Measurements from ENCODE around the gene SPINT2.

SPINT2 gene

DNA sequence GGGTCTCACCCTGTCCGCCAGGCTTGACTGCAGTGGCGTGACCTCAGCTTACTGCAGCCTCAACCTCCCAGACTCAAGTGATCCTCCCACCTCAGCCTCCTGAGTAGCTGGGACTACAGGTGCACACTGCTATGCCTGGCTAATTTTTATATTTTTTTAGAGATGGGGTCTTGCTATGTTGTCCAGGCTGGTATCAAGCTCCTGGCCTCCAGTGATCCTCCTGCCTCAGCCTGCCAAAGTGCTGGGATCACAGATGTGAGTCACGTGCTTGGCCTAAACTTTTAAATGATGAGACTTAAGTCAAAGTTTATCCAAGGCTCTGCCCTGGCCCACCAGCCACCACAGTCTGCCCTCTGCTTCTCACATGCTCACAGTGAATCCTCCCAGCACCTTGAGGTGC is 41.9 kb downstream of the SPINT2 start:
- TF ChIP-seq EZH2 (IDR thresholded peaks at IDR 0.05) (no peak), POLR2AphosphoS5 (IDR thresholded peaks at IDR 0.05; ENCODE audit: borderline replicate concordance, low read depth, low read length) (no peak), FOXP2 (optimal IDR thresholded peaks at IDR 0.05; ENCODE audit: control extremely low read depth, extremely low read length, insufficient read depth) (no peak)
- Histone ChIP-seq H3K9me3 (ENCODE audit: low read depth, low read length) (no peaks in the 10 kb centered on the region), H3K4me3 (no peak overlapping the region), H3K36me3 (ENCODE audit: insufficient read depth, low read length) (no peaks in the 10 kb centered on the region), H3K27ac (no peak overlapping the region), H3K9ac (ENCODE audit: insufficient read length) (no peak overlapping the region)
- no peak for DNase-seq (ENCODE audit: low read depth, low spot score)

DNA sequence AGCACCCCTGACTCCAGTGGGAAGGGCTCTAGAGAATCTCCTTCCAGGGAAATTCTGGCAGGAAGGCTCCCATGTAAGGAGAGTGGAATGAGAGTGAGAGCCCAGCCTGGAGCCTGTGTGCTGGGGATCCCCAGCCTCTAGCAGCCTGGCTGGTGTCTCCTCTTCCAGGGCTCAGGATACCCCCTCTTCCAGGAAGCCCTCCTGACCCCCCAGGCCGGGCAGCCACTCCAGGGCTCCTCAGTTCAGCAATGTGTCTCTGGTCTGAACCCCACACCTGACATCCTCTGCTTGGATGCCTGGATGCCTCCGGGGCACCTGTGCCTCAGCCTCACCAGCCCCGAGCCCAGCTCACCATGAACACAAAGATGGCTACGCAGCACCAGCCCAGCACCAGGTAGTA is 42.7 kb downstream of the SPINT2 start:
- Histone ChIP-seq H3K27ac (no peak overlapping the region), H3K36me3 (ENCODE audit: insufficient read depth, low read length) (no peaks in the 10 kb centered on the region), H3K4me3 (no peak overlapping the region), H3K9ac (ENCODE audit: insufficient read length) (no peak overlapping the region), H3K9me3 (ENCODE audit: low read depth, low read length) (no peaks in the 10 kb centered on the region)
- no peak for TF ChIP-seq FOXP2 (optimal IDR thresholded peaks at IDR 0.05; ENCODE audit: control extremely low read depth, extremely low read length, insufficient read depth)
- no peak for TF ChIP-seq POLR2AphosphoS5 (IDR thresholded peaks at IDR 0.05; ENCODE audit: borderline replicate concordance, low read depth, low read length)
- no peak for TF ChIP-seq EZH2 (IDR thresholded peaks at IDR 0.05)
- DNase-seq (ENCODE audit: low read depth, low spot score) = no peak

DNA sequence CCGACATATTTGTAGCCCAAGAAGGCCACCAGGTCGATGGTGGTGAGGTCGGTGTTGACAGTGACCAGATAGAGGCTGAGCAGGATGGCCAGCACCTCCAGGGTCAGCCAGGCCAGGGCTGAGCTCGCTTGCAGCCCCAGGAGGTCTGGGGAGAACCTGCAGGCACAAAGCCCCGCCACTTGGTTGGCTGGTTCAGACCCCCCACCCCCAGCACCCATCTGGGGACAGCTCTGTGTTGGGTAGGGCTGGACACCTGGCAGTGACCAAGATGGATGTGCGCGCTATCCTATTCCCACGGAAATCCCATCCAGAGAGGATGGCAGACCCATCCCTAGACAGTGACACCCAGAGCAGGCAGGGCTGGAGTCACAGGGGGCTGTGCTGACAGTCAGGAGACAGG is 43.2 kb downstream of the SPINT2 start:
- Histone ChIP-seq H3K36me3 (ENCODE audit: insufficient read depth, low read length) (no peaks in the 10 kb centered on the region), H3K4me3 (no peak overlapping the region), H3K9me3 (ENCODE audit: low read depth, low read length) (no peaks in the 10 kb centered on the region), H3K27ac (no peak overlapping the region), H3K9ac (ENCODE audit: insufficient read length) (no peak overlapping the region)
- no peak for DNase-seq (ENCODE audit: low read depth, low spot score)
- TF ChIP-seq FOXP2 (optimal IDR thresholded peaks at IDR 0.05; ENCODE audit: control extremely low read depth, extremely low read length, insufficient read depth) = no peak
- no peak for TF ChIP-seq EZH2 (IDR thresholded peaks at IDR 0.05)
- no peak for TF ChIP-seq POLR2AphosphoS5 (IDR thresholded peaks at IDR 0.05; ENCODE audit: borderline replicate concordance, low read depth, low read length)

DNA sequence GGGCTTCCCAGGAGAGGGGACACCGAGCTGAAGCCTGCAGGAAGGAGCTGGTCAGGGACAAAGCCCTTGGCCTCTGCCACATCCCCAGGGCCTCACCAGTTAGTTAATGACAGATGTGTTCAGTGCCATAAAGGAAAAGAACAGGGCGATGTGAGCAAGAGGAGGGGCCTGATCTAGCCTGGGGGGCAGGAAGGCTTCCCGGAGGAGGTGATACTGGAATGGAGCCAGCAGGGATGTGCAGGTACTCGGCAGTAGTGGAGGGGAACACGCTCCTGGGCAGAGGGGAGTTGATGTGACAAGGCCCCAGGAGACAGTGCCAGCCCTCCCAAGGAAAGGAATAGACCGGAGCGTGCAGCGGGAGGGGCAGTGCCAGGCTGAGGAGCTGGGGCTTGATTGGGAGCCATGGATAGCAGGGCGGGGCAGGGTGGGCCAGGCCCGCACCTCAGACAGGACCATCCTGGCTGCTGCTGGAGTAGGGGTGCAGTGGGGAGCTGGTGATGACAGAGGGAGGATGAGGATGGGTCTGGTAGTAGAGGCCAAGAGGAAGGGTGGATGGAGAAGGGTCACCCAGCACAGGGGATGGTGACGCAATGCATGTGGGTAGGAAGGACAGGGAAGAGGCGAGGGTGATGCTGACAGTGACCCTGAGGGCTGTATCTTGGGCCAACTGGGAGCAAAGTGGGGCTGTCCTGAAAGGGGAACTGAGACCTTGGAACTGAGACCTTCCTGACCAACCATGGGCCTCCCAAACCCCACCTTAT is 43.8 kb downstream of the SPINT2 start:
- no peak overlapping the region for H3K4me3 ChIP-seq
- no peaks in the 10 kb centered on the region for H3K9me3 ChIP-seq (ENCODE audit: low read depth, low read length)
- no peak overlapping the region for H3K9ac ChIP-seq (ENCODE audit: insufficient read length)
- TF ChIP-seq EZH2 (IDR thresholded peaks at IDR 0.05) (no peak), FOXP2 (optimal IDR thresholded peaks at IDR 0.05; ENCODE audit: control extremely low read depth, extremely low read length, insufficient read depth) (no peak), POLR2AphosphoS5 (IDR thresholded peaks at IDR 0.05; ENCODE audit: borderline replicate concordance, low read depth, low read length) (no peak)
- no peak for DNase-seq (ENCODE audit: low read depth, low spot score)
- H3K27ac ChIP-seq = no peak overlapping the region
- no peaks in the 10 kb centered on the region for H3K36me3 ChIP-seq (ENCODE audit: insufficient read depth, low read length)

DNA sequence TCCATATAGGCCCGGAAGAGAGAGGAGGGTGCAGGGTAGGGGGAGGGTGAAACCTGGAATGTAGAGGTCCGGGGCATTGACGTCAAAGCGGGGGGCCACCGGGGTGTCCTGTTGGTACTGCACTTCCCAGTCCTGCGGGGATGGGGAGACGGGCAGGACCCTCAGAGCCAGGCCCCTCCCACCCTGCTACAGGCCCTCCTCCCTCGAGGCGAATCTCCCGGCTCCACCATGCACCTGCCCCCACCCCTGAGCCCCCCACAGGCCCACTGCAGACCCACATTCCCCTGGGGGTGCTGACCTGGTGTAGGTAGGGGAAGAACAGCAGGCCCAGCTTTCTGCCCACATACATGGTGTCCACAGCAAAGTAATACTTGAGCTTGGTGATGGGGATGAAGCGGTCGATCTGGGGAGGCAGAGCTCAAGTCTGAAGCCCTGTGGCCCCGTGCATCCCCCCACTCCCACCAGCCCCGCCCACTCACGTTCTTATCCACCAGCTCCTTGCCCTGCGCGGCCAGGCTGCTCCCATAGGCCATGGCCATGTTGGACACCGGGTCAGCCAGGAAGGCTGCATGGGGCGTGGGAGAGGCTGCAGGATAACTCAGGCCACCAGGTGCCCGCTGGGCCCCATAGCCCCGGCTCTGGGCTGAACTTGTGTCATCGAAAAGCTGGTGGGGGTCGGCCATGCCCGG is 44.7 kb downstream of the SPINT2 start:
- no peak for DNase-seq (ENCODE audit: low read depth, low spot score)
- H3K9me3 ChIP-seq (ENCODE audit: low read depth, low read length) = no peaks in the 10 kb centered on the region
- H3K27ac ChIP-seq = no peak overlapping the region
- H3K36me3 ChIP-seq (ENCODE audit: insufficient read depth, low read length) = no peaks in the 10 kb centered on the region
- TF ChIP-seq POLR2AphosphoS5 (IDR thresholded peaks at IDR 0.05; ENCODE audit: borderline replicate concordance, low read depth, low read length) (no peak), EZH2 (IDR thresholded peaks at IDR 0.05) (no peak), FOXP2 (optimal IDR thresholded peaks at IDR 0.05; ENCODE audit: control extremely low read depth, extremely low read length, insufficient read depth) (no peak)
- no peak overlapping the region for H3K4me3 ChIP-seq
- no peak overlapping the region for H3K9ac ChIP-seq (ENCODE audit: insufficient read length)

DNA sequence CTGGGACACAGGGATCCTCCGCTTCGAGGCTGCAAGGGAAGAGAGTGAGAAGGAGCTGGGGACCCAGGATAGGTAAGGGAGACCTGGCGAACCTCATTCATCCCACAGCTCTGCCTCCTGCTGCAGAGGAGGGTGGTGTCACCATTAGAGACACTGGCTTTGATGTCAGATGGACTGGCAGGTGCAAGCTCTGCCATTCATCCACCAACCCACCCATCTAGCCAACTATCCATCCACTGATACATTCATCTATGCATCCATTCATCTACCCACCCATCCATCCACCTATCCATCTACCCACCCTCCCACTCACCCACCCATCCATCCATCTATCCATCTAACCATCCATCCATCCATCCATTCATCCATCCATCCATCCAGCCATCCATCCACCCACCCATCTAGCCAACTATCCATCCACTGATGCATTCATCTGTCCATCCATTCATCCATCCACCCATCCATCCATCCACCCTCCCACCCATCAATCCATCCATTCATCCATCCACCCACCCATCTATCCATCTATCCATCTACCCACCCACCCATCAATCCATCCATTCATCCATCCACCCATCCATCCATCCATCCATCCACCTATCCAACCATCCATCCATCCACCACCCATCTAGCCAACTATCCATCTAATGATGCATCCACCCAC is 45.4 kb downstream of the SPINT2 start:
- Histone ChIP-seq H3K9ac (ENCODE audit: insufficient read length) (no peak overlapping the region), H3K36me3 (ENCODE audit: insufficient read depth, low read length) (no peaks in the 10 kb centered on the region), H3K27ac (no peak overlapping the region), H3K4me3 (no peak overlapping the region), H3K9me3 (ENCODE audit: low read depth, low read length) (no peaks in the 10 kb centered on the region)
- TF ChIP-seq EZH2 (IDR thresholded peaks at IDR 0.05) (no peak), POLR2AphosphoS5 (IDR thresholded peaks at IDR 0.05; ENCODE audit: borderline replicate concordance, low read depth, low read length) (no peak), FOXP2 (optimal IDR thresholded peaks at IDR 0.05; ENCODE audit: control extremely low read depth, extremely low read length, insufficient read depth) (no peak)
- DNase-seq (ENCODE audit: low read depth, low spot score) = no peak

DNA sequence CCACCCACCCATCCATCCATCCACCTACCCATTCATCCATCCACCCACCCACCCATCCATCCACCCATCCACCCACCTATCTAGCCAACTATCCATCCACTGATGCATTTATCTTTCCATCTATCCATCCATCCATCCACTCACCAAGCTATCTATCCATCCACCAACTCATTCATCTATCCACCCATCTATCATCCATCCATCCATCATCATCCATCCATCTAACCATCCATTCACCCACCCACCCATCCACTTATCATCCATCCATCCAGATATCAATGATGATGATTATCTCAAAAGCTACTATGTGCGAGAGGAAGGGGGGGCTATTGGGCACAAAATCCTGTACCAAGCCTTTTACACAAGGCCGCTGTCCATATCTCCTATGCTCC is 45.9 kb downstream of the SPINT2 start:
- H3K9me3 ChIP-seq (ENCODE audit: low read depth, low read length) = no peaks in the 10 kb centered on the region
- no peaks in the 10 kb centered on the region for H3K36me3 ChIP-seq (ENCODE audit: insufficient read depth, low read length)
- H3K9ac ChIP-seq (ENCODE audit: insufficient read length) = no peak overlapping the region
- H3K4me3 ChIP-seq = no peak overlapping the region
- DNase-seq (ENCODE audit: low read depth, low spot score) = no peak
- no peak for TF ChIP-seq FOXP2 (optimal IDR thresholded peaks at IDR 0.05; ENCODE audit: control extremely low read depth, extremely low read length, insufficient read depth)
- TF ChIP-seq POLR2AphosphoS5 (IDR thresholded peaks at IDR 0.05; ENCODE audit: borderline replicate concordance, low read depth, low read length) = no peak
- TF ChIP-seq EZH2 (IDR thresholded peaks at IDR 0.05) = no peak
- no peak overlapping the region for H3K27ac ChIP-seq

DNA sequence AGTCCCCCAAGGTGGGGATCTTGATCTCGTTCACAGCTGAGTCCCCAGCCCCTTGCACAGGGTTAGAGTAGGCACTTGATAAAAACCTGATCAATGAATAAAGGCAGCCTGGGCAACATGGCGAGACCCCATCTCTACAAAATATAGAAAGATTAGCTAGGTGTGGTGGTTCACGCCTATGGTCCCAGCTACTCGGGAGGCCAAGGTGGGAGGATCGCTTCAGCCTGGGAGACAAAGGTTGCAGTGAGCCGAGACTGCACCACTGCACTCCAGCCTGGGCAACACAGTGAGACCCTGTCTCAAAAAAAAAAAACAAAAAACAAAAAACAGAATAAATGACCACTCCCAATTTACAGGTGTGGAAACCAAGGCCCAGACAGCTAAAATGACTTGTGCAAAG is 46.6 kb downstream of the SPINT2 start:
- Histone ChIP-seq H3K9me3 (ENCODE audit: low read depth, low read length) (no peaks in the 10 kb centered on the region), H3K36me3 (ENCODE audit: insufficient read depth, low read length) (no peaks in the 10 kb centered on the region), H3K9ac (ENCODE audit: insufficient read length) (no peak overlapping the region), H3K27ac (no peak overlapping the region), H3K4me3 (no peak overlapping the region)
- no peak for DNase-seq (ENCODE audit: low read depth, low spot score)
- TF ChIP-seq POLR2AphosphoS5 (IDR thresholded peaks at IDR 0.05; ENCODE audit: borderline replicate concordance, low read depth, low read length) (no peak), FOXP2 (optimal IDR thresholded peaks at IDR 0.05; ENCODE audit: control extremely low read depth, extremely low read length, insufficient read depth) (no peak), EZH2 (IDR thresholded peaks at IDR 0.05) (no peak)

All from SK-N-MC (cell line).